Myocyte (in vitro differentiated cells): ENCODE data around the gene NKX6-2. TPM values are rescaled to one million over a fixed set of nuclear protein-coding genes. Genes with fewer than 3 reads are reported as not detected.
"Not testable (repeated sequence)": the region's sequence is repeated elsewhere in the genome, so short reads cannot be mapped to it uniquely, and the experiment has no call there.

Source experiments
- DNase-seq: peaks from one replicate; pipeline ENCODE4 v3.0.0-alpha.2; 2012; ENCODE audit warnings: low read depth
- polyA plus RNA-seq: library from polyadenylated mRNA; unstranded; fragments of >200 nt; gene quantifications from one replicate; pipeline ENCODE4 v1.2.1, GENCODE V29; 2012; ENCODE audit warnings: missing spikeins
- total RNA-seq: library from RNA; depleted of rRNA; stranded (reverse); fragments of >200 nt; gene quantifications from 2 replicates; pipeline ENCODE4 v1.2.3, GENCODE V29; 2014

NKX6-2 gene
- total RNA-seq = not detected in 2 replicates
- polyA plus RNA-seq = 1.7 TPM

- no peak for DNase-seq
Observed at GRCh38 chr10:132785723-132786475, at the start of gene NKX6-2. TSS of gene NKX6-2 (minus strand) at chr10:132786147. CDS start at chr10:132785948, 199 bp downstream.

GRCh38 chr10:132834891-132835847 lies 49.2 kb upstream of the NKX6-2 start:
- DNase-seq = no peak

GRCh38 chr10:132834311-132834761 lies 48.4 kb upstream of the NKX6-2 start:
- DNase-seq = no peak

DNA sequence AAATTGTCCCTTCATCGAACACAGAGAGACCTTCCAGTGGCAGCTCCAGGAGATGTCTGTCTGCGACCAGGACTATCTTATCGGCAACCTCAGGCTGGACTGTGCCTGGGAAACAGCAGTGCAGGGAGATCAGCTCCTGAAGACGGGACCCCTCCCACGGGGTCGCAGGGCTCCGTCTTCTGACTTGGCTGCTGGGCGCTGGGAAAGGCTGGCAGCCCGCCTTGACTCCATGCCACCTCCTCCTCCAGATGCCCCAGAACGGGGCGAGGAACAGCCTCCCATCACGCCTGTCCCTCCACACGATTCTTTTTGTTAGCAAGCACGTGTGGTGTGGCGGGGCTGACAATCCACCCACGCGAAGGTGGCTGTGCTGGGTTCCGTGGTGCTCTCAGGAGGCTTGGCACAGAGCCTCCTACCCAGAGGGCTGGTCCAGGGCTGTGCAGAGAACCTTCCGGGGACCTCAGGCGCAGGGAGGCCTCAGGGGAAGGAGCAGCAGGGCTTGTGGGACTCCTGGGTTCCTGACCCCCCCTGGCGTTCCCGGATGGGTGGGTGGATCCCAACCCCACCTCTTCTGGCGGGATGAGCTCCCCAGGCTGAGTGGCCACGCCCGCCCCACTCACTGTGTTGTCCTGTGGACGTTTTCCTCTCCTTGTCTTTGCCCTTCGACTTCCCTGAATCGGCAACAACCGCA lies 47.6 kb upstream of the NKX6-2 start:
- no peak for DNase-seq

- no peak for DNase-seq
Observed at GRCh38 chr10:132832186-132832969, 46.4 kb upstream of the NKX6-2 start.

DNA sequence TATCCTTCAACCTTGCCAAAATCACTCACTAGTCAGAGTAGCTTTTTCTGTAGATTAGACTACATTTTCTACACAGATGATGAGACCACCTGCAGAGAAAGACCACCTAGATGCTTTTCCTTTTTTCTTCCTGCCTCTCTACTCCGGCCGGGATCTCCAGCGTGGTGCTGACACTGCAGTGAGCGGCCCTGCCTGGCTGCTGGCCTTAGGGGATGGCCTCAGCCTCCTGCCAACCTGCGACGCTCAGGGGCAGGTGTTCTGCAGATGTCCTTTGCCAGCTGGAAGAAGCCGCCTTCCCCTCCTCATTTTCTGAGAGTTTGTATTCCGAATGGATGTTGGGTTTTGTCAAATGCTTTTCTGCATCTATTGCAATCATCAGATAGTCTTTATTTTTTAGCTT lies 43.5 kb upstream of the NKX6-2 start:
- DNase-seq = no peak

DNA sequence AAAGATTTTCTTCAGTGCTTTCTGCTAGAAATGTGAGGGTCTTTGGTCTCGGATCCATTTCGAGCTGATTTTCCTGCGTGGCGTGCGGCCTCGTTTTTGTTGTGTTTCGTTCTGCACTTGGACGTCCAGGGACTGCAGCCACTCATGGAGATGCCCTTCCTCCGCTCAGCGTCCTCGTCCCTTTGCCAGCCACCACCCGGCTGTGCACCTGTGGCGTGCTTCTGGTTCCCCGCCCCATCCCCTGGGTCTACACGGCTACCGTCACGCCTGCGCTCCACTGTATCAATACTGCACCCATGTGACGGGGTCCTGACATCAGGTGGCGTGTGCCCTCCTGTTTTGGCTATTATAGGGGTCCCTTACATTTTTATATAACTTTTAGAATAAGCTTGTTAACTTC lies 42.7 kb upstream of the NKX6-2 start:
- DNase-seq = no peak

- no peak for DNase-seq
Observed at GRCh38 chr10:132827861-132828539, 42.1 kb upstream of the NKX6-2 start.

- DNase-seq = no peak
Observed at GRCh38 chr10:132827423-132827789, 41.5 kb upstream of the NKX6-2 start.

- DNase-seq = no peak
Observed at GRCh38 chr10:132826524-132827422, 40.8 kb upstream of the NKX6-2 start.

GRCh38 chr10:132825783-132826523 lies 40.0 kb upstream of the NKX6-2 start:
- DNase-seq = not testable (repeated sequence)

GRCh38 chr10:132820056-132820455 lies 34.1 kb upstream of the NKX6-2 start:
- no peak for DNase-seq

DNA sequence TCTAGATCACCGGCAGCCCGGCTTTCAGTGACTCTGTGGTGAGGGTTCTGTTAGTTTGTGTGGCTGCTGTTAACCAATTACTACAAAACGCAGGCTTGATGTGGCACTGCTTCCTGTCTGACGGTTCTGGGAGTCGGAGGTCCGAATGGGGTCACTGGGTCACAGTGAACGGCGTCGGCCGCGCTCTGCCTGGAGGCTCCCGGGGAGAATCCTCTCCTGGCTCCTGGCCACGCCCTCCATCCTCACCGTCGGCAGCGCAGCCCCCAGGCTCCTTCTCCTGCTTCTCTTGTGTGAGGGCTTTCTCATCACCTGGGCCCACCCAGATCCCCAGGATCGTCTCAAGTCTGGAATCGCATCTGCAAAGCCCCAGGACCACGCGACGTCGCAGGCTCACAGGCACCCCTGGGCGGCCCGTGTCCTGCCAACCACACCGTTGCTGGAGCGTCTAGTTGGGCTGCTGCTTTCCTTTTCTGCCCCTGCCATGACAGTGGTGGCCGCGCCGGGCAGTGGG lies 31.8 kb upstream of the NKX6-2 start:
- no peak for DNase-seq

- no peak for DNase-seq
Observed at GRCh38 chr10:132816718-132817117, 30.8 kb upstream of the NKX6-2 start.

DNA sequence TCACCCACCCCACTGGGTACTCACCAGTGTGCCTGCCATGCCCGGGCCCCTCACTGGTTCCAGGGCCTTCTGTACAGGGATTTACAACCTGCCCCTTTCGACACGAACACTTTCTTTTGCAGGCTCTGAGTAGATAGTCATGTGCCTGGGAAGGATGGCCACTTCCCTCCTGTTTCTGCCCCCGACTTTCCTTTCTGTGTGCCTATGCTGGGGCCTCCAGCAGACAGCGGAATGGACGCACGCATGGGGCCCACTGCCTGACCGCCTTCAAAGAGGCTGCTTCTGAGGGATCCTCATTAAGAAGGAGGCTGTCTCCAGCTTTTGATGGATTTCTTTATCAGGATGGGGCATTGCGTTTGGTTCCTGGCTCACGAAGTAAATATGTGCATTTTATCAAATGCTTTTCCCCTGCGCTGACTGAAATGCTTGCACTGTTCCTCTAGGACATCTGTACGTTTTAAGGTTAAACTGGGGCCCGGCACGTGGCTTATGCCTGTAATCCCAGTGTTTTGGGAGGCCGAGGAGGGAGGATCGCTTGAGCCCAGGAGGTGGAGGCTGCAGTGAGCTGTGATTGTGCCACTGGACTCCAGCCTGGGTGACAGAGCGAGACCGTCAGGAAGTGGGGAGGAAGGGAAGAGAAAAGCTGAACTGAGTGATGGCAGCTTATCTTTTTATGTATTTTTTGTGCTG lies 29.4 kb upstream of the NKX6-2 start:
- DNase-seq = no peak

- DNase-seq = no peak
Observed at GRCh38 chr10:132814469-132814856, 28.5 kb upstream of the NKX6-2 start.
